ENCODE results near the gene PTP4A2. TPM values are rescaled to one million over a fixed set of nuclear protein-coding genes. Genes with fewer than 3 reads are reported as not detected.
A peak's percentile ranks its signal among the peaks of the same experiment; 100 is the strongest.

The PTP4A2 gene
- total and polyA plus RNA-seq, 2 of the 13 experiments (the other 11 are each of a cell fraction or from before 2014, with no cell fraction given) = 173 to 225 TPM

GRCh38 chr1:31944205-31945089 is 6.3 kb upstream of the PTP4A2 start (continued):
- TF ChIP-seq PATZ1 (CRISPR knock-in tag; IDR thresholded peaks at IDR 0.05) (peak; percentile 78), ZMYM3 (CRISPR knock-in tag; IDR thresholded peaks at IDR 0.05) (peak; percentile 60; the same call in 1 of the 2 replicates), PHF8 (CRISPR knock-in tag; IDR thresholded peaks at IDR 0.05) (peak; percentile 53), RAD21 (CRISPR knock-in tag; IDR thresholded peaks at IDR 0.05) (0 out of 2 replicates have a peak, but pooled peaks have one; percentile 16), HNF1B (CRISPR knock-in tag; IDR thresholded peaks at IDR 0.05) (0 out of 2 replicates have a peak, but pooled peaks have one; percentile 40), ZNF12 (CRISPR knock-in tag; IDR thresholded peaks at IDR 0.05) (0 out of 2 replicates have a peak, but pooled peaks have one; percentile 17), ELF1 (CRISPR knock-in tag; IDR thresholded peaks at IDR 0.05) (no peak), RCOR2 (CRISPR knock-in tag; IDR thresholded peaks at IDR 0.05) (no peak), ZNF543 (CRISPR knock-in tag; IDR thresholded peaks at IDR 0.05) (no peak), TBL1XR1 (IDR thresholded peaks at IDR 0.05; ENCODE audit: borderline replicate concordance, low read length, partially characterized antibody) (no peak), NCOA2 (CRISPR knock-in tag; IDR thresholded peaks at IDR 0.05) (0 out of 2 replicates have a peak, but pooled peaks have one; percentile 24), ETV5 (CRISPR knock-in tag; IDR thresholded peaks at IDR 0.05; ENCODE audit: borderline replicate concordance) (peak; percentile 44), GATAD2A (CRISPR knock-in tag; IDR thresholded peaks at IDR 0.05) (0 out of 2 replicates have a peak, but pooled peaks have one; percentile 29), SOX5 (CRISPR knock-in tag; IDR thresholded peaks at IDR 0.05; ENCODE audit: borderline replicate concordance) (peak; percentile 14; the same call in 1 of the 2 replicates), NR2F6 (IDR thresholded peaks at IDR 0.05) (no peak), NR2F6 (CRISPR knock-in tag; IDR thresholded peaks at IDR 0.05) (0 out of 2 replicates have a peak, but pooled peaks have one; percentile 41), ZNF282 (IDR thresholded peaks at IDR 0.05; ENCODE audit: partially characterized antibody) (no peak), HDAC1 (CRISPR knock-in tag; IDR thresholded peaks at IDR 0.05) (0 out of 2 replicates have a peak, but pooled peaks have one; percentile 12), ZNF576 (CRISPR knock-in tag; IDR thresholded peaks at IDR 0.05) (no peak), ZSCAN25 (CRISPR knock-in tag; IDR thresholded peaks at IDR 0.05) (peak; percentile 80; the same call in 1 of the 2 replicates), SUZ12 (IDR thresholded peaks at IDR 0.05; ENCODE audit: low read depth, low read length) (no peak), GABPB1 (CRISPR knock-in tag; IDR thresholded peaks at IDR 0.05) (peak; percentile 59; the same call in 1 of the 2 replicates), IRF2 (CRISPR knock-in tag; IDR thresholded peaks at IDR 0.05) (peak; percentile 33; the same call in 1 of the 2 replicates), SPEN (CRISPR knock-in tag; IDR thresholded peaks at IDR 0.05; ENCODE audit: low read depth) (no peak), ZFX (CRISPR knock-in tag; IDR thresholded peaks at IDR 0.05; ENCODE audit: low read depth) (peak; percentile 65), BRD4 (CRISPR knock-in tag; IDR thresholded peaks at IDR 0.05) (no peak)
- TF ChIP-seq, protein P1, sequence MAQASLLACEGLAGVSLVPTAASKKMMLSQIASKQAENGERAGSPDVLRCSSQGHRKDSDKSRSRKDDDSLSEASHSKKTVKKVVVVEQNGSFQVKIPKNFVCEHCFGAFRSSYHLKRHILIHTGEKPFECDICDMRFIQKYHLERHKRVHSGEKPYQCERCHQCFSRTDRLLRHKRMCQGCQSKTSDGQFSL (CRISPR knock-in tag; IDR thresholded peaks at IDR 0.05) = no peak

Measured in HepG2 (cell line).